C4-2B (cell line): ENCODE results near the gene CTSF.

Source experiments
- CTCF ChIP-seq: fragments of 450-650 bp; conservative IDR thresholded peaks from 2 replicates; pipeline ENCODE4 v1.5.1; 2017; ENCODE audit warnings: mild to moderate bottlenecking
- ZFX ChIP-seq: fragments of 450-650 bp; IDR thresholded peaks from 2 replicates; pipeline ENCODE4 v1.6.1; 2017

- TF ChIP-seq ZFX (no peak), CTCF (no peak)
These were observed 3.9 kb downstream of the CTSF start for GRCh38 chr11:66564538-66564937.
